KMS-11 (cell line): ENCODE data around the gene SCTR.

Source experiments
- H2AFZ ChIP-seq: fragments of 200-600 bp; sonication (generic); 2 replicates; pipeline ENCODE4 v1.6.1; 2016; ENCODE audit warnings: antibody characterized with exemption, mixed run types, low read depth
- H3K27ac ChIP-seq: fragments of 200-600 bp; sonication (generic); 2 replicates; pipeline ENCODE4 v1.6.1; 2016; ENCODE audit warnings: mild to moderate bottlenecking, mixed run types
- H3K27me3 ChIP-seq: fragments of 200-600 bp; sonication (generic); 2 replicates; pipeline ENCODE4 v1.6.1; 2017; ENCODE audit warnings: mild to moderate bottlenecking, low read depth, mixed run types, moderate library complexity; ENCODE audit not compliant: insufficient read depth
- H3K36me3 ChIP-seq: fragments of 200-600 bp; sonication (generic); 2 replicates; pipeline ENCODE4 v1.6.1; 2017; ENCODE audit warnings: mild to moderate bottlenecking, mixed run types; ENCODE audit not compliant: insufficient read depth
- H3K4me1 ChIP-seq: fragments of 200-600 bp; sonication (generic); 2 replicates; pipeline ENCODE4 v1.6.1; 2016; ENCODE audit warnings: mild to moderate bottlenecking, low read depth, mixed run types; ENCODE audit not compliant: poor library complexity, severe bottlenecking
- H3K4me2 ChIP-seq: fragments of 200-600 bp; sonication (generic); 2 replicates; pipeline ENCODE4 v1.7.0; 2016; ENCODE audit warnings: mild to moderate bottlenecking, mixed run types
- H3K4me3 ChIP-seq: fragments of 200-600 bp; sonication (generic); IDR thresholded peaks from 2 replicates; pipeline ENCODE4 v1.6.1; 2017; ENCODE audit warnings: low read depth, low read length, mixed read lengths; ENCODE audit not compliant: insufficient read depth
- H3K79me2 ChIP-seq: fragments of 200-600 bp; sonication (generic); 2 replicates; pipeline ENCODE4 v1.6.1; 2016; ENCODE audit warnings: low read depth, mixed run types; ENCODE audit not compliant: insufficient read depth
- H3K9ac ChIP-seq: fragments of 200-600 bp; sonication (generic); 2 replicates; pipeline ENCODE4 v1.6.1; 2016; ENCODE audit warnings: mild to moderate bottlenecking, mixed run types
- H4K20me1 ChIP-seq: fragments of 200-600 bp; sonication (generic); 2 replicates; pipeline ENCODE4 v1.6.1; 2016; ENCODE audit warnings: mild to moderate bottlenecking, mixed run types; ENCODE audit not compliant: insufficient read depth
- TF ChIP-seq, protein P1 (sequence below): fragments of 200-600 bp; sonication (generic); conservative IDR thresholded peaks from 2 replicates; pipeline ENCODE4 v1.6.1; 2017; ENCODE audit warnings: low read depth, mild to moderate bottlenecking, antibody characterized with exemption, low read length, moderate library complexity, mixed read lengths

Gene SCTR

DNA sequence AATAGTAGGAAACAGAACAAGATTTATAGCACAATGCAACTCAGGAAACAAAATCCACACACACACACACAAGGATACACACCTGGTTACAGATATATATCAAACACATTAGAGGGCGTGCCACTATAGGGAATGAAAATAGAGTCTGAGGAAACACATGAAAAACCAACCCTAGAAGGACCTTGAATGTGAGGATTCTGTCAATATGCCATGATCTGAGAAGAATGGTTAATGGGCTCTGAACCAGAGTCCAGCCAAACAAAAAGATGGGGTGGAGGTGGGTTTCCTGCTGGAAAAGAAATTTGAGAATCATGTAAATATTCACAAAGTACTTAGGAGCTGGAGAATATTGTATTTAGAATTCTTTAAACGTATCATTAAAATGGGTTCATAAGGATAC lies 100.5 kb downstream of the SCTR start:
- Histone ChIP-seq H3K27me3 (no peaks in the 10 kb centered on the region), H3K36me3 (no peaks in the 10 kb centered on the region), H3K79me2 (no peaks in the 10 kb centered on the region), H2AFZ (no peak overlapping the region), H3K4me3 (no peak overlapping the region), H3K9ac (no peak overlapping the region), H3K4me1 (peaks cover 5% of the 10 kb centered on the region), H3K4me2 (no peak overlapping the region), H4K20me1 (no peaks in the 10 kb centered on the region), H3K27ac (no peak overlapping the region)
- TF ChIP-seq, protein P1, sequence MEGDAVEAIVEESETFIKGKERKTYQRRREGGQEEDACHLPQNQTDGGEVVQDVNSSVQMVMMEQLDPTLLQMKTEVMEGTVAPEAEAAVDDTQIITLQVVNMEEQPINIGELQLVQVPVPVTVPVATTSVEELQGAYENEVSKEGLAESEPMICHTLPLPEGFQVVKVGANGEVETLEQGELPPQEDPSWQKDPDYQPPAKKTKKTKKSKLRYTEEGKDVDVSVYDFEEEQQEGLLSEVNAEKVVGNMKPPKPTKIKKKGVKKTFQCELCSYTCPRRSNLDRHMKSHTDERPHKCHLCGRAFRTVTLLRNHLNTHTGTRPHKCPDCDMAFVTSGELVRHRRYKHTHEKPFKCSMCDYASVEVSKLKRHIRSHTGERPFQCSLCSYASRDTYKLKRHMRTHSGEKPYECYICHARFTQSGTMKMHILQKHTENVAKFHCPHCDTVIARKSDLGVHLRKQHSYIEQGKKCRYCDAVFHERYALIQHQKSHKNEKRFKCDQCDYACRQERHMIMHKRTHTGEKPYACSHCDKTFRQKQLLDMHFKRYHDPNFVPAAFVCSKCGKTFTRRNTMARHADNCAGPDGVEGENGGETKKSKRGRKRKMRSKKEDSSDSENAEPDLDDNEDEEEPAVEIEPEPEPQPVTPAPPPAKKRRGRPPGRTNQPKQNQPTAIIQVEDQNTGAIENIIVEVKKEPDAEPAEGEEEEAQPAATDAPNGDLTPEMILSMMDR: no peak

DNA sequence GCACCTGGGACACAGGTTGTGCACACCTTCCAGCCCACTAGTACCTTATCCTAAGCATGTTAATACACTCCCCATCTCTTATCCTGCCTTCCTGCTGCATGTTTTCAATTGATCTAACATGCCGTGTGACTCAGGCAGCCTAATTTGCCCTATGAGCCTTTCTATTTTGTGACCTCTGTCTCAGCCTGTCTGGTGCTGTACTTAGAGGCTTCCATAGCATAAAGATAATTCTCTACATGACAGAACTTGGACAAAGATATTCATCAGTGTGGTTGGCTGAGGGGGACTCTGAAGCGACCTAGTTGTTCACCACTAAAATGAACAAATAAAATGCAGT lies 101.2 kb downstream of the SCTR start:
- Histone ChIP-seq H3K4me1 (no peaks in the 10 kb centered on the region), H3K36me3 (no peaks in the 10 kb centered on the region), H3K27ac (no peak overlapping the region), H2AFZ (no peak overlapping the region), H4K20me1 (no peaks in the 10 kb centered on the region), H3K79me2 (no peaks in the 10 kb centered on the region), H3K4me2 (no peak overlapping the region), H3K4me3 (no peak overlapping the region), H3K9ac (no peak overlapping the region), H3K27me3 (no peaks in the 10 kb centered on the region)
- TF ChIP-seq, protein P1: no peak

DNA sequence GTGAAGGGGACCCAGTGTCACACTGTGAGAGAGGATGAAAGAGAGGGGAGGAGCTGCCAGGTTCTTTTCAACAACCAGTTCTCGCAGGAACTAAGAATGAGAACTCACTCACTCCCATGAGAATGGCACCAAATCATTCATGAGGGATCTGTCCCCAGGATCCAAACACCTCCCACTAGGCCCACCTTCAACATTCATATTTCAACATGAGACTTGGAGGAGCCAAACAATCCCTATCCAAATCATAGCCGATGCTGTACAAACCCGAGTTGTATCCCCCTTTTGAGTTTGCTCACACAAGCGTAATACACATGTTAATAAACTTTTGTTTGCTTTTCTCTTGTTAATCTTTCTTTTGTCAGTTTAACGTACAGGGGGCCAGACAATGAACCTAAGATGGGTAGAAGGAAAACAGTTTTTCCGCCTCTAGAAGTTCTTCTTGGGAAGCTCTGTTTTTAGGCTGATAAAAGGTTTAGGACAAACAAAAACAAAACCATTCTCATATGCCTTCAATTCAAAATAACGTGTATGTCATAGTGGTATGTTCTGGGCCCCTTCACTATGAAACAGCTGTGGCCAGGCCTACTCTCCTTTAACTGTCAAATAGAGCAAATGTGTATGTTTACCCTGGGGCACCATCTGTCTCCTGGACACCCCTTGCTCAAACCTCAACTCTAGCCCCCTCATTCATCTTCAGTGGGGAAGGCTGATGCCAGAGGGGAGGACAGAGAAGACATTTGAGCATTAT lies 101.7 kb downstream of the SCTR start:
- Histone ChIP-seq H3K4me2 (no peak overlapping the region), H3K27ac (no peak overlapping the region), H3K79me2 (no peaks in the 10 kb centered on the region), H3K9ac (no peak overlapping the region), H3K4me3 (no peak overlapping the region), H3K4me1 (no peaks in the 10 kb centered on the region), H3K36me3 (no peaks in the 10 kb centered on the region), H3K27me3 (no peaks in the 10 kb centered on the region), H2AFZ (no peak overlapping the region), H4K20me1 (no peaks in the 10 kb centered on the region)
- TF ChIP-seq, protein P1: no peak

DNA sequence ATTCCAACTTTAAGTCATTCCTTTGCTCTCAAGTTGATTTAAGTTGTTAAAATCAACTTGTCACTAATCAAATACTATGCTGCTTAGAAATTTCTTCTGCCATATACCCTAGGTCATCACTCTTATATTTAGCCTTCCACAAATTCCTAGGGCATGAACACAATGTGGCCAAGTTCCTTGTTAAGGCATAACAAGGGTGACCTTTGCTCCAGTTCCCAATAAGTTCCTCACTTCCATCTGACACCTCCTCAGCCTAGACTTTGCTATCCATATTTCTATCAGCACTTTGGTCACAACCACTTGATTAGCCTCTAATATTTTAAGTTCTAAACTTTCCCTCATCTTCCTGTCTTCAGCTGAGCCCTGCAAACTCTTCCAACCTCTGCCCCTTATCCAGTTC lies 102.5 kb downstream of the SCTR start:
- H3K4me1 ChIP-seq: no peaks in the 10 kb centered on the region
- no peak overlapping the region for H3K4me2 ChIP-seq
- no peaks in the 10 kb centered on the region for H3K27me3 ChIP-seq
- H3K27ac ChIP-seq: no peak overlapping the region
- H2AFZ ChIP-seq: no peak overlapping the region
- no peaks in the 10 kb centered on the region for H4K20me1 ChIP-seq
- no peak overlapping the region for H3K4me3 ChIP-seq
- H3K79me2 ChIP-seq: no peaks in the 10 kb centered on the region
- no peak overlapping the region for H3K9ac ChIP-seq
- TF ChIP-seq, protein P1: no peak
- no peaks in the 10 kb centered on the region for H3K36me3 ChIP-seq
